RWPE2 (cell line): ENCODE results near the gene ARMH4.

Source experiments
- ATAC-seq: fragments of 200-7000 bp; cut with Tn5 transposase; 3 replicates; pipeline ENCODE4 v1.9.1; 2021; ENCODE audit warnings: low read depth
- DNase-seq: peaks from one replicate; pipeline ENCODE4 v3.0.0-alpha.2; 2020; ENCODE audit warnings: low spot score
- H3K27ac ChIP-seq: fragments of 450-650 bp; 2 replicates; pipeline ENCODE4 v1.5.1; 2017; ENCODE audit warnings: mild to moderate bottlenecking; ENCODE audit not compliant: poor library complexity, severe bottlenecking
- H3K27me3 ChIP-seq: fragments of 250-450 bp; sonication (Bioruptor Pico); 2 replicates; pipeline ENCODE4 v1.5.1; 2021; ENCODE audit warnings: mild to moderate bottlenecking, moderate library complexity; ENCODE audit not compliant: insufficient read depth, poor library complexity, severe bottlenecking
- H3K36me3 ChIP-seq: fragments of 250-450 bp; sonication (Bioruptor Pico); 2 replicates; pipeline ENCODE4 v1.5.1; 2020; ENCODE audit warnings: low read depth, mild to moderate bottlenecking, moderate library complexity
- H3K4me1 ChIP-seq: fragments of 250-450 bp; sonication (Bioruptor Pico); 2 replicates; pipeline ENCODE4 v1.5.1; 2021; ENCODE audit warnings: mild to moderate bottlenecking, moderate library complexity; ENCODE audit not compliant: insufficient read depth, poor library complexity, severe bottlenecking
- H3K4me3 ChIP-seq: fragments of 250-450 bp; sonication (Bioruptor Pico); 2 replicates; pipeline ENCODE4 v1.5.1; 2021; ENCODE audit warnings: mild to moderate bottlenecking, moderate library complexity; ENCODE audit not compliant: severe bottlenecking
- H3K9me3 ChIP-seq: fragments of 250-450 bp; sonication (Bioruptor Pico); 2 replicates; pipeline ENCODE4 v1.5.1; 2021; ENCODE audit warnings: mild to moderate bottlenecking, moderate library complexity; ENCODE audit not compliant: severe bottlenecking
- TF ChIP-seq, protein P1 (sequence below): fragments of 450-650 bp; IDR thresholded peaks from one replicate; pipeline ENCODE4 v1.5.1; 2017; ENCODE audit warnings: mild to moderate bottlenecking, moderate library complexity; ENCODE audit not compliant: poor library complexity, severe bottlenecking

Gene ARMH4

DNA sequence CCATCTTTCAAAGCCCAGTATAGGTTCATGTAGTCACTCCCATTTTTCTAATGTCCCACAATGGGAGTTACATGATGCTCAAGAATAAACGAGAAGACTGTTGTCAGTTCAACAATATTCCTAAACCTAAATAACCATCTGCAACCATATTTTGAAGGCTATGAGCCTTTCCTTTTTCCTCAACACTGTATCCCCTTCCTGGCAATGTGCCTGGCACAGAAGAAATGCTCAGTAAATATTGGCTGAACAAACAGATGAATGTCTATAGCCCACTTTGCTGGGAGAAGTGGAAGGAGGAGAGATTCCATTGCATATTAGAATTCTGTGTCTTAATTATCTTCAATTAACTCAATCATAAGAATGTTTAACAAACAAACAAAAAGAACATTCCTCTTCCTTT lies 6.1 kb downstream of the ARMH4 start:
- H3K27ac ChIP-seq: no peak overlapping the region
- H3K4me3 ChIP-seq: no peak overlapping the region
- H3K4me1 ChIP-seq: no peaks in the 10 kb centered on the region
- TF ChIP-seq, protein P1, sequence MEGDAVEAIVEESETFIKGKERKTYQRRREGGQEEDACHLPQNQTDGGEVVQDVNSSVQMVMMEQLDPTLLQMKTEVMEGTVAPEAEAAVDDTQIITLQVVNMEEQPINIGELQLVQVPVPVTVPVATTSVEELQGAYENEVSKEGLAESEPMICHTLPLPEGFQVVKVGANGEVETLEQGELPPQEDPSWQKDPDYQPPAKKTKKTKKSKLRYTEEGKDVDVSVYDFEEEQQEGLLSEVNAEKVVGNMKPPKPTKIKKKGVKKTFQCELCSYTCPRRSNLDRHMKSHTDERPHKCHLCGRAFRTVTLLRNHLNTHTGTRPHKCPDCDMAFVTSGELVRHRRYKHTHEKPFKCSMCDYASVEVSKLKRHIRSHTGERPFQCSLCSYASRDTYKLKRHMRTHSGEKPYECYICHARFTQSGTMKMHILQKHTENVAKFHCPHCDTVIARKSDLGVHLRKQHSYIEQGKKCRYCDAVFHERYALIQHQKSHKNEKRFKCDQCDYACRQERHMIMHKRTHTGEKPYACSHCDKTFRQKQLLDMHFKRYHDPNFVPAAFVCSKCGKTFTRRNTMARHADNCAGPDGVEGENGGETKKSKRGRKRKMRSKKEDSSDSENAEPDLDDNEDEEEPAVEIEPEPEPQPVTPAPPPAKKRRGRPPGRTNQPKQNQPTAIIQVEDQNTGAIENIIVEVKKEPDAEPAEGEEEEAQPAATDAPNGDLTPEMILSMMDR: no peak
- H3K9me3 ChIP-seq: no peaks in the 10 kb centered on the region
- DNase-seq: no peak
- peaks cover 41% of the 10 kb centered on the region for H3K27me3 ChIP-seq
- H3K36me3 ChIP-seq: no peaks in the 10 kb centered on the region
- ATAC-seq: no peak

GRCh38 chr14:58143106-58143505 lies 8.9 kb downstream of the ARMH4 start:
- no peak for DNase-seq
- Histone ChIP-seq H3K27me3 (peaks cover 12% of the 10 kb centered on the region), H3K4me1 (no peaks in the 10 kb centered on the region), H3K36me3 (no peaks in the 10 kb centered on the region), H3K27ac (no peak overlapping the region), H3K4me3 (no peak overlapping the region), H3K9me3 (no peaks in the 10 kb centered on the region)
- ATAC-seq: no peak
- TF ChIP-seq, protein P1: no peak

- TF ChIP-seq, protein P1: no peak
- no peak for DNase-seq
- Histone ChIP-seq H3K9me3 (no peaks in the 10 kb centered on the region), H3K4me1 (no peaks in the 10 kb centered on the region), H3K4me3 (no peak overlapping the region), H3K27me3 (peaks cover 3% of the 10 kb centered on the region), H3K36me3 (no peaks in the 10 kb centered on the region), H3K27ac (no peak overlapping the region)
- ATAC-seq: no peak
Observed at GRCh38 chr14:58141893-58142292, 10.1 kb downstream of the ARMH4 start.

DNA sequence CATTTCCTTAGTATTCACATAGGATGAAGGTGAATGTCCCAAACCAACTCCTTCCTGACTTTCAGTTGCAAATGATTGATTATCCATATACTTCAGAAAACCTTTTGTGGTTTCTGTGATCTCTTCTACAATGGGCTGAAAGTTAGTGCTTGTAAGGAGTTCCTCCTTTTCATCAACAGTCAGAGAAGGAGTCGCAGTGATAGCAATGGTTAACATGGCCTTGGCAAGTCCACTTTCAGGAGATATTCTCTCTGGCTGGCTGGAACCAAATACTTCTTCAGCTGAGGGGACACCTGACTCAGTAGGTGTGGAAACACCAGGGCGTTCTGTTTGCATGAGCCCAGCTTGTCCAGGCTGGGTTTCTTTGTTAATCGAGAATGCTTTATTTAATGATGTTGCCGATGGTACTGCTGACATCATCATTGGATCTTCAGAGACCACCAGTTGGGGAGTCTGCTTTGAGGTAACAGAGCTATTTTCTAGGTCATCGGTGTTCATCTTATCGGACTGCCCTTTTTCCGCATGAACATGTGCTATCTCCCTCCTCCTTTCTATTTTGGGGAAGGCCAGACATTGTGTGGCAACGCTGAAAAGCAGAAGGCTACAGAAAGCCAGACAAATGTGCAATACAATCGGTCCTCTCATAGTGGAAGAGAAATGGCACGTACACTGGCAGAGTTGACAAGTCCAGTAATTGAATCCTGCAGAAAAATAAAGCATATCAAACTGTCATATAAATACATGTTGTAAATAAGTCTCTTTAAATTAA lies 13.1 kb downstream of the ARMH4 start:
- no peak for ATAC-seq

More for the DNA sequence above, 13.1 kb downstream of the ARMH4 start:
- no peaks in the 10 kb centered on the region for H3K27me3 ChIP-seq
- H3K36me3 ChIP-seq: no peaks in the 10 kb centered on the region
- H3K27ac ChIP-seq: no peak overlapping the region
- no peaks in the 10 kb centered on the region for H3K4me1 ChIP-seq
- H3K4me3 ChIP-seq: no peak overlapping the region
- TF ChIP-seq, protein P1: no peak
- no peaks in the 10 kb centered on the region for H3K9me3 ChIP-seq
- no peak for DNase-seq
